Uterus (tissue), 2 donors: ENCODE data around the gene TSPAN32.

Experiments used
- CTCF ChIP-seq, 4 experiments: fragments of 200-600 bp in 2 of 4; fragments of 450-650 bp in 2 of 4; sonication (generic) in 2 of 4; IDR thresholded peaks; one replicate each; pipeline ENCODE4 v1.5.1; 2016 to 2019; ENCODE audit warnings: antibody characterized with exemption in 4 of 4, mild to moderate bottlenecking in 2 of 4, moderate library complexity in 1 of 4
- POLR2A ChIP-seq, 2 donors: fragments of 450-650 bp; IDR thresholded peaks; one replicate each; pipeline ENCODE4 v1.6.1; 2016; ENCODE audit warnings: antibody characterized with exemption in 2 of 2, mild to moderate bottlenecking in 1 of 2, moderate library complexity in 1 of 2

DNA sequence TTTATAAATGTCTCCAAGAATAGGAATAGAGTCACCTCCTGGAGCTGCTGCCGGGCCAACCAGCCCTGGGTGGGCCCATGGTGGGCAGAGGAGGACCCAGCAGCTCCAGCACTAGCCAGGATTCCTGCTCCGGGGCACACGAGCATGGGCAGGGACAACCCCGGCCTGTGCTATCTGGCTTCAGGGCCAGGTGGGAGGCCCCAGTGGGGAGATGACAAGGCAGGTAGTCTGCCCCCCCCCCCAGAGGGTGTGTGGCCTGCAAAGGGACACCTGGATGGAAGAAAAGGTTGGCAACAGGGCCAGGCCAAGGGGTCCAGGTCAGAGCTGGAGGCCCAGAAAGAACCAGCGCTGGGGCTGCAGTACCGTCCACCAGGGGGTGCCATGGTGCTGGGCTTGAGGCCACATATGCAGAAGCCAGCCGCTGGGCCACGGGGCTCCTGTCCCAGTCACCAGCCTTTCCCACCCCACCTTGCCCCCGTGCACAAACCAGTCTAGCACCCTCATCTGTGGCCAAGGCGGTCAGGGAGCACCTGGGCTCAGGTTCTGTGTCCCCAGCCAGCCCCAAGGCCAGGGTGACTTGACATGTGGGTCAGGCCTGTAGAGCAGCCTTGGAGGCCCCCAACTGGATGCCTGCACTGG, 3.4 kb downstream of the TSPAN32 start:
- TF ChIP-seq POLR2A (IDR thresholded peaks at IDR 0.05), result peak in 1 of 2 donors; percentile 26
- peak; percentile 90 to 96 (median 94) for TF ChIP-seq CTCF (IDR thresholded peaks at IDR 0.05)
